ENCODE results near the gene TIGD7. TPM values are rescaled to one million over a fixed set of nuclear protein-coding genes. Genes with fewer than 3 reads are reported as not detected.

Gene TIGD7
- total and polyA plus RNA-seq, 2 of the 13 experiments (the other 11 are each of a cell fraction or from before 2014, with no cell fraction given), result not detected

DNA sequence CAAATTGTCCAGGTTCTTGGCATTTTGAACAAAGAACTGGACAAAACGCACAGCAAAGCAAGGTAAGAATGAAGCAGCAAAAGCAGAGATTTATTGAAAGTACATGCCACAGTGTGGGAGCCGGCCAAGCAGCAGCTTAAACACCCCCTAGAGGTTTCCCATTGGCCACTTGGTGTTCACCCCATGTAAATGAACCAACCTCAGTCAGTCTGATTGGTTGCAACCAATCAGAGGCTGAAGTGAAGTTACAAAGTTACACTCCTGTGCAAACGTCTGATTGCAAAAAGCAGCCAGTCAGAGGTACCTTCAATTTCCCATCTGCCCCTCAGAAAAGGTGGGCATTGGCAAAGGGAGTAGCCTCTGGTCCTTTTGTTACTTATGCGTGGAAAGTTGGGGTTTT, 30.7 kb downstream of the TIGD7 start (continued):
- TF ChIP-seq, protein P1, sequence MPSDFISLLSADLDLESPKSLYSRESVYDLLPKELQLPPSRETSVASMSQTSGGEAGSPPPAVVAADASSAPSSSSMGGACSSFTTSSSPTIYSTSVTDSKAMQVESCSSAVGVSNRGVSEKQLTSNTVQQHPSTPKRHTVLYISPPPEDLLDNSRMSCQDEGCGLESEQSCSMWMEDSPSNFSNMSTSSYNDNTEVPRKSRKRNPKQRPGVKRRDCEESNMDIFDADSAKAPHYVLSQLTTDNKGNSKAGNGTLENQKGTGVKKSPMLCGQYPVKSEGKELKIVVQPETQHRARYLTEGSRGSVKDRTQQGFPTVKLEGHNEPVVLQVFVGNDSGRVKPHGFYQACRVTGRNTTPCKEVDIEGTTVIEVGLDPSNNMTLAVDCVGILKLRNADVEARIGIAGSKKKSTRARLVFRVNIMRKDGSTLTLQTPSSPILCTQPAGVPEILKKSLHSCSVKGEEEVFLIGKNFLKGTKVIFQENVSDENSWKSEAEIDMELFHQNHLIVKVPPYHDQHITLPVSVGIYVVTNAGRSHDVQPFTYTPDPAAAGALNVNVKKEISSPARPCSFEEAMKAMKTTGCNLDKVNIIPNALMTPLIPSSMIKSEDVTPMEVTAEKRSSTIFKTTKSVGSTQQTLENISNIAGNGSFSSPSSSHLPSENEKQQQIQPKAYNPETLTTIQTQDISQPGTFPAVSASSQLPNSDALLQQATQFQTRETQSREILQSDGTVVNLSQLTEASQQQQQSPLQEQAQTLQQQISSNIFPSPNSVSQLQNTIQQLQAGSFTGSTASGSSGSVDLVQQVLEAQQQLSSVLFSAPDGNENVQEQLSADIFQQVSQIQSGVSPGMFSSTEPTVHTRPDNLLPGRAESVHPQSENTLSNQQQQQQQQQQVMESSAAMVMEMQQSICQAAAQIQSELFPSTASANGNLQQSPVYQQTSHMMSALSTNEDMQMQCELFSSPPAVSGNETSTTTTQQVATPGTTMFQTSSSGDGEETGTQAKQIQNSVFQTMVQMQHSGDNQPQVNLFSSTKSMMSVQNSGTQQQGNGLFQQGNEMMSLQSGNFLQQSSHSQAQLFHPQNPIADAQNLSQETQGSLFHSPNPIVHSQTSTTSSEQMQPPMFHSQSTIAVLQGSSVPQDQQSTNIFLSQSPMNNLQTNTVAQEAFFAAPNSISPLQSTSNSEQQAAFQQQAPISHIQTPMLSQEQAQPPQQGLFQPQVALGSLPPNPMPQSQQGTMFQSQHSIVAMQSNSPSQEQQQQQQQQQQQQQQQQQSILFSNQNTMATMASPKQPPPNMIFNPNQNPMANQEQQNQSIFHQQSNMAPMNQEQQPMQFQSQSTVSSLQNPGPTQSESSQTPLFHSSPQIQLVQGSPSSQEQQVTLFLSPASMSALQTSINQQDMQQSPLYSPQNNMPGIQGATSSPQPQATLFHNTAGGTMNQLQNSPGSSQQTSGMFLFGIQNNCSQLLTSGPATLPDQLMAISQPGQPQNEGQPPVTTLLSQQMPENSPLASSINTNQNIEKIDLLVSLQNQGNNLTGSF (CRISPR knock-in tag; IDR thresholded peaks at IDR 0.05), result no peak
- TF ChIP-seq SPEN (CRISPR knock-in tag; IDR thresholded peaks at IDR 0.05; ENCODE audit: low read depth) (no peak), ZKSCAN5 (CRISPR knock-in tag; IDR thresholded peaks at IDR 0.05) (no peak), SALL1 (CRISPR knock-in tag; IDR thresholded peaks at IDR 0.05) (0 out of 2 replicates have a peak, but pooled peaks have one; percentile 15), TSC22D2 (CRISPR knock-in tag; IDR thresholded peaks at IDR 0.05; ENCODE audit: borderline replicate concordance) (peak; percentile 22; the same call in 1 of the 2 replicates), RNF2 (conservative IDR thresholded peaks at IDR 0.05; ENCODE audit: low read depth) (no peak), CCAR2 (optimal IDR thresholded peaks at IDR 0.05; ENCODE audit: low read depth, low read length) (no peak), IKZF4 (CRISPR knock-in tag; IDR thresholded peaks at IDR 0.05; ENCODE audit: borderline replicate concordance, low read depth, not compliant biosample characterization) (no peak), ZFP1 (CRISPR knock-in tag; IDR thresholded peaks at IDR 0.05) (no peak), ZSCAN29 (CRISPR knock-in tag; conservative IDR thresholded peaks at IDR 0.05) (0 out of 2 replicates have a peak, but pooled peaks have one; percentile 25), RBFOX2 (IDR thresholded peaks at IDR 0.05; ENCODE audit: low read depth, low read length) (peak; percentile 55)
- TF ChIP-seq, protein P2, sequence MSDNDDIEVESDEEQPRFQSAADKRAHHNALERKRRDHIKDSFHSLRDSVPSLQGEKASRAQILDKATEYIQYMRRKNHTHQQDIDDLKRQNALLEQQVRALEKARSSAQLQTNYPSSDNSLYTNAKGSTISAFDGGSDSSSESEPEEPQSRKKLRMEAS (IDR thresholded peaks at IDR 0.05), result peak; percentile 44; the same call in 1 of the 2 replicates
- TF ChIP-seq, protein P3, sequence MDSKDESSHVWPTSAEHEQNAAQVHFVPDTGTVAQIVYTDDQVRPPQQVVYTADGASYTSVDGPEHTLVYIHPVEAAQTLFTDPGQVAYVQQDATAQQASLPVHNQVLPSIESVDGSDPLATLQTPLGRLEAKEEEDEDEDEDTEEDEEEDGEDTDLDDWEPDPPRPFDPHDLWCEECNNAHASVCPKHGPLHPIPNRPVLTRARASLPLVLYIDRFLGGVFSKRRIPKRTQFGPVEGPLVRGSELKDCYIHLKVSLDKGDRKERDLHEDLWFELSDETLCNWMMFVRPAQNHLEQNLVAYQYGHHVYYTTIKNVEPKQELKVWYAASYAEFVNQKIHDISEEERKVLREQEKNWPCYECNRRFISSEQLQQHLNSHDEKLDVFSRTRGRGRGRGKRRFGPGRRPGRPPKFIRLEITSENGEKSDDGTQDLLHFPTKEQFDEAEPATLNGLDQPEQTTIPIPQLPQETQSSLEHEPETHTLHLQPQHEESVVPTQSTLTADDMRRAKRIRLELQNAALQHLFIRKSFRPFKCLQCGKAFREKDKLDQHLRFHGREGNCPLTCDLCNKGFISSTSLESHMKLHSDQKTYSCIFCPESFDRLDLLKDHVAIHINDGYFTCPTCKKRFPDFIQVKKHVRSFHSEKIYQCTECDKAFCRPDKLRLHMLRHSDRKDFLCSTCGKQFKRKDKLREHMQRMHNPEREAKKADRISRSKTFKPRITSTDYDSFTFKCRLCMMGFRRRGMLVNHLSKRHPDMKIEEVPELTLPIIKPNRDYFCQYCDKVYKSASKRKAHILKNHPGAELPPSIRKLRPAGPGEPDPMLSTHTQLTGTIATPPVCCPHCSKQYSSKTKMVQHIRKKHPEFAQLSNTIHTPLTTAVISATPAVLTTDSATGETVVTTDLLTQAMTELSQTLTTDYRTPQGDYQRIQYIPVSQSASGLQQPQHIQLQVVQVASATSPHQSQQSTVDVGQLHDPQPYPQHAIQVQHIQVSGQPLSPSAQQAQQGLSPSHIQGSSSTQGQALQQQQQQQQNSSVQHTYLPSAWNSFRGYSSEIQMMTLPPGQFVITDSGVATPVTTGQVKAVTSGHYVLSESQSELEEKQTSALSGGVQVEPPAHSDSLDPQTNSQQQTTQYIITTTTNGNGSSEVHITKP (CRISPR knock-in tag; IDR thresholded peaks at IDR 0.05; ENCODE audit: low read depth), result no peak
- TF ChIP-seq, protein P4, sequence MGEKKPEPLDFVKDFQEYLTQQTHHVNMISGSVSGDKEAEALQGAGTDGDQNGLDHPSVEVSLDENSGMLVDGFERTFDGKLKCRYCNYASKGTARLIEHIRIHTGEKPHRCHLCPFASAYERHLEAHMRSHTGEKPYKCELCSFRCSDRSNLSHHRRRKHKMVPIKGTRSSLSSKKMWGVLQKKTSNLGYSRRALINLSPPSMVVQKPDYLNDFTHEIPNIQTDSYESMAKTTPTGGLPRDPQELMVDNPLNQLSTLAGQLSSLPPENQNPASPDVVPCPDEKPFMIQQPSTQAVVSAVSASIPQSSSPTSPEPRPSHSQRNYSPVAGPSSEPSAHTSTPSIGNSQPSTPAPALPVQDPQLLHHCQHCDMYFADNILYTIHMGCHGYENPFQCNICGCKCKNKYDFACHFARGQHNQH (CRISPR knock-in tag; IDR thresholded peaks at IDR 0.05), result no peak; the same call in 1 of the 2 replicates
- TF ChIP-seq, protein P5, sequence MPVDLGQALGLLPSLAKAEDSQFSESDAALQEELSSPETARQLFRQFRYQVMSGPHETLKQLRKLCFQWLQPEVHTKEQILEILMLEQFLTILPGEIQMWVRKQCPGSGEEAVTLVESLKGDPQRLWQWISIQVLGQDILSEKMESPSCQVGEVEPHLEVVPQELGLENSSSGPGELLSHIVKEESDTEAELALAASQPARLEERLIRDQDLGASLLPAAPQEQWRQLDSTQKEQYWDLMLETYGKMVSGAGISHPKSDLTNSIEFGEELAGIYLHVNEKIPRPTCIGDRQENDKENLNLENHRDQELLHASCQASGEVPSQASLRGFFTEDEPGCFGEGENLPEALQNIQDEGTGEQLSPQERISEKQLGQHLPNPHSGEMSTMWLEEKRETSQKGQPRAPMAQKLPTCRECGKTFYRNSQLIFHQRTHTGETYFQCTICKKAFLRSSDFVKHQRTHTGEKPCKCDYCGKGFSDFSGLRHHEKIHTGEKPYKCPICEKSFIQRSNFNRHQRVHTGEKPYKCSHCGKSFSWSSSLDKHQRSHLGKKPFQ (CRISPR knock-in tag; IDR thresholded peaks at IDR 0.05; ENCODE audit: insufficient replicate concordance), result no peak

Data from HepG2 (cell line).